Measurements from ENCODE around the gene SCAMP2.

DNA sequence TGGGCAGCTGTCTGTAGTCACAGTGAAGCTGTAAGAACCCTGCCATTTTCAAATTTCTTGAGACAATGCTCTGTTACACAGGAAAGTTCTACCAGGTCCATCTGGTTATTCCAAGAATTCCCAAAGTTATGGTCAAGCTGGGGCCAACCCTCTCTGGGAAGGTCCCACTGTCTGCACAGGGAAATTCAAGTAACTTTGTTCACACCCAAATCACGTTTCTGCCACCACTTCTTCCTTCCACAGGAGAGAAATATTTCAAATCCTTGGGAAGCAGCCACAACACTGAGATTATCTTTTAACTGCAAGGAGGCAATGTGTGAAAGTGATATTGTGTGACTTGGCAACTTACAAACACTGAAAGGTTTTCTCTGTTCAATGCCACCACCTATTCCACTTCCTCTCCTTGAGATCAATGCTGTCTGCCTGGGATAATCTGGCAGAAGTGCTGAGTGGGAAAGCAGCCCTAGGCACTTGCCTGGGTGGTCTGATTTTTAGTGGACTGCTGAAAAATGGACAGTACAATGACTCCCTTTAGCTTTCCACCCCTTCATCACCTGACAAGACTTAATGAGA lies 5.6 kb downstream of the SCAMP2 start:
- TF ChIP-seq SUZ12 (IDR thresholded peaks at IDR 0.05; ENCODE audit: unreplicated experiment) (no peak), EZH2 (IDR thresholded peaks at IDR 0.05; ENCODE audit: borderline replicate concordance, control insufficient read depth, low read depth, low read length) (no peak), PRDM15 (CRISPR knock-in tag; IDR thresholded peaks at IDR 0.05) (no peak), MXI1 (IDR thresholded peaks at IDR 0.05; ENCODE audit: low read depth, low read length) (no peak)
